GM12873 (cell line): Measurements from ENCODE around the gene TLX3.

Source experiments
- CTCF ChIP-seq: IDR thresholded peaks from 2 replicates; pipeline ENCODE4 v1.5.1; 2012; ENCODE audit warnings: low read depth, mild to moderate bottlenecking, moderate library complexity, low read length, control low read depth; ENCODE audit not compliant: insufficient read depth; ENCODE audit errors: missing control alignments

The TLX3 gene

GRCh38 chr5:171355302-171355724 is 46.3 kb downstream of the TLX3 start:
- no peak for TF ChIP-seq CTCF

GRCh38 chr5:171357843-171358242 is 48.8 kb downstream of the TLX3 start:
- no peak for TF ChIP-seq CTCF
